ENCODE results near the gene FMNL3. TPM values are rescaled to one million over a fixed set of nuclear protein-coding genes. Genes with fewer than 3 reads are reported as not detected.
"Not testable (repeated sequence)": the region's sequence is repeated elsewhere in the genome, so short reads cannot be mapped to it uniquely, and the experiment has no call there.

The FMNL3 gene
- total RNA-seq, 2 experiments from 2014 or later = 31.2 to 31.9 TPM

DNA sequence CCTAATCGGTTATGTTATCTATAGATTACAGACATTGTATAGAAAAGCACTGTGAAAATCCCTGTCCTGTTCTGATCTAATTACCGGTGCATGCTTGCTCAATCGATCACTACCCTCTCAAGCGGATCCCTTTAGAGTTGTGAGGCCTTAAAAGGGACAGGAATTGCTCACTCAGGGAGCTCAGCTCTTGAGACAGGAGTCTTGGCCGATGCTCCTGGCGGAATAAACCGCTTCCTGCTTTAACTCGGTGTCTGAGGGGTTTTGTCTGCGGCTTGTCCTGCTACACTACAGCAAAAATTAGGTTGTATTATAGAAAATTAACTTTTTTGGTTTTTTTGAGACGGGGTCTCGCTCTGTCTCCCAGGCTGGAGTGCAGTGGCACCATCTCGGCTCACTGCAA is 33.1 kb upstream of the FMNL3 start:
- not testable (repeated sequence) for H3K27ac Mint-ChIP-seq, H3K4me3 Mint-ChIP-seq, H3K27me3 Mint-ChIP-seq, H3K9me3 Mint-ChIP-seq, DNase-seq
- intact Hi-C loops (cut with micrococcal nuclease) = loop anchor here (2.0 to 10.0 kb wide), 3 partner anchors 68 to 475 kb away; partner anchors contain the start of genes BCDIN3D and TUBA1C
- POLR2A ChIA-PET = interaction anchor here (1.8 kb wide), 1 partner anchor 23 kb away, joined by 27 read pairs; no protein-coding TSS in a partner anchor
- CTCF ChIA-PET = interaction anchor here (0.8 to 5.8 kb wide), 16 partner anchors 10 to 337 kb away, joined by 3 to 136 read pairs (median 14); no protein-coding TSS in a partner anchor
- H3K36me3 Mint-ChIP-seq = peaks cover 34% of the 10 kb centered on the region
- peaks cover 33% of the 10 kb centered on the region for H3K4me1 Mint-ChIP-seq (ENCODE audit: low read depth)

DNA sequence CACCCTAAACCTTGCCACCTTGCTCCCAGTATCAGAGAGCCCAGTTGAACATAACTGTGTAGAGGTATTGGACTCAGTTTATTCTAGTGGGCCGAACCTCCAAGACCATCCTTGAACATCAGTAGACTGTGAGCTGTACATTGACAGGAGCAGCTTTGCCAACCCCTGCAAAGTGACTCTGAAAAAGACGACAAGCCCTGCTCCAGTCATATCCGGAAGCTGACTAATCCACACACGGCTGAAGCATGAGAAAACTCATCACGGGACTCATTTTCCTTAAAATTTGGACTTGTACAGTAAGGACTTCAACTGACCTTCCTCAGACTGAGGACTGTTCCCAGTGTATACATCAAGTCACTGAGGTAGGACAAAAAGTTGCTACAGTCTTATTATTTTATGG is 31.5 kb upstream of the FMNL3 start:
- POLR2A ChIA-PET; intact Hi-C loops (cut with micrococcal nuclease); H3K4me3 Mint-ChIP-seq; H3K27me3 Mint-ChIP-seq; H3K9me3 Mint-ChIP-seq; H3K27ac Mint-ChIP-seq: not testable (repeated sequence)
- peaks cover 19% of the 10 kb centered on the region for H3K4me1 Mint-ChIP-seq (ENCODE audit: low read depth)
- DNase-seq = peak; percentile 19
- peaks cover 20% of the 10 kb centered on the region for H3K36me3 Mint-ChIP-seq
- CTCF ChIA-PET = interaction anchor here (1.5 to 5.8 kb wide), 3 partner anchors 25 to 77 kb away, joined by 3 to 136 read pairs (median 79); no protein-coding TSS in a partner anchor

DNA sequence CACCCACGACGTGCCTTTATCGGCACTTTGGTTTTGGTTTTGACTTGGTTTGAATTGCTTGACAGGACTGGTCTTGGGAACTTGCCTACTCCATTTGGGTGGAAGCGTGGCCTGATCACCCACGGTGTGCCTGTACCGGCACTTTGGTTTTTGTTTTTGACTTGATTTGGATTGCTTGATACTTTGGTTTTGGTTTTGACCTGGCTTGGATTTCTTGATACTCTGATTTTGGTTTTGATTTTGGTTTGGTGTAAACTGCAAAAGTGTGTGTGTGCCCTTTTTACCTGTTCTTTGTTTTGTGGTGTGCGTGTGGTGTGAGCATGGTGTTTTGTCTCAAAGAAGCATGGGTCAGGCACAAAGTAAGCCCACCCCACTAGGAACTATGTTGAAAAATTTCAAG is 27.7 kb upstream of the FMNL3 start:
- intact Hi-C loops (cut with micrococcal nuclease); H3K27ac Mint-ChIP-seq; CTCF ChIA-PET; POLR2A ChIA-PET; H3K27me3 Mint-ChIP-seq; H3K36me3 Mint-ChIP-seq; H3K4me3 Mint-ChIP-seq; H3K9me3 Mint-ChIP-seq; DNase-seq; H3K4me1 Mint-ChIP-seq (ENCODE audit: low read depth): not testable (repeated sequence)

DNA sequence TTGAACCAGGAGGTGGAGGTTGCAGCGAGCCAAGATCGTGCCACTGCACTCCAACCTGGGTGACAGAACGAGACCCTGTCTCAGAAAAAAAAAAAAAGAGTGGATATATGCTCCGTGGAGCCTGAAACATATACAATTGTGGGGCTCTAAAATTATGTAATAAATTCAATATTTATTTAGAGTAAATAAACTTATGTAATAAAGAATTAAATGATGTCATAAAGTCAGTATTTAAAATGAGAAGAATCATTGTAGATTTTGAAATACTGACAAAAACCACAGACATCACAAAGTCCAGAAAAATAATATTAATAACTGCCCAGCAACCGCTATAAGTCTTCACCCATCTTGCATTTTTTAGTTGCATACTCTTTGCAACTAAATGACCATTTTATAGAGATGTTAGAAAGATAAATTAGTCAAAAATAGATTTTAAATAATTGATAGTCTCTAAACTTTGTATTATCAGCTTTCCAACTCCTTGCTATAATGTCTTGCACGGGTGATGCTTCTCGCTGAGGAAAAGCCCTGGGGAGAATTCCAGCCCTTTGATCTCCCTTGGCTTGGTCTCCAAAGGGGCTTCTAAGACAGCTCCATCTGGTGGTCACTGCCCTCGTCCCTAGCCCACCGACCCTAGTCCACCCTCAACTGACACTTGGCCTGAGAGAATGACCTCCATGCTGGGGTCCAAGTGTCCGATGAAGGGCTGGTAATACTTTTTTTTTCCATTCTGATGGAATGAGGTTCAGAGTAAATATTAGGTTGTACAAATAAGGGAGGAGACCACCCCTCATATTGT is 26.2 kb upstream of the FMNL3 start:
- ChIA-PET POLR2A (no interaction called here), CTCF (no interaction called here)
- DNase-seq = no peak
- H3K4me1 Mint-ChIP-seq (ENCODE audit: low read depth) = no peaks in the 10 kb centered on the region
- H3K4me3 Mint-ChIP-seq = no peak overlapping the region
- H3K9me3 Mint-ChIP-seq = no peaks in the 10 kb centered on the region
- no peaks in the 10 kb centered on the region for H3K27me3 Mint-ChIP-seq
- no peak overlapping the region for H3K27ac Mint-ChIP-seq
- intact Hi-C loops (cut with micrococcal nuclease) = no loop called here
- no peaks in the 10 kb centered on the region for H3K36me3 Mint-ChIP-seq

DNA sequence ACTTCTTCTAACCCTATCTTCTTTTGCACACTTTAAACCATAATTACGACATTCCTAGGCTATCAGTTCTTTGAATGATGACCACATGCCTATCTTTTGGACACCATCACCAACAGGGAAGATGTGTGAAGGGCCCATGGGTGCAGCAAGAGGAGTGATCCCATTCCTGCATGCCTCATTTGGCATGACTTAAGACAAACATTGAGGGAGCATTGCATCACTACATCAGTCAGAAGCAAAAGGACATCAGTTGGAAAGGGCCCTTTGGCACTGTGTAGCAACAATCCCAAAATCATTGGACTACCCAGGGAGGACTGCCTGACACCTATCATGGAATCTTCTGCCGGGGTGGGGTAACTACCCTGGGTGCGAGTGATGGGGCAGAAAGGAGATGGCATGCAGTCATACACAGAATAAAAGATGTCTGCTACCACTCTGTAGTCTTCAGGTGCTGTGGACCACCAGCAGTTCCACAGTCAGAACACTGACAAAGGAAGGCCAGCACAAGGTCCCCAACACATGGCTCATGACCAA is 23.4 kb upstream of the FMNL3 start:
- no peak for DNase-seq
- CTCF ChIA-PET = no interaction called here
- Mint-ChIP-seq H3K36me3 (no peaks in the 10 kb centered on the region), H3K27me3 (no peaks in the 10 kb centered on the region), H3K4me3 (no peak overlapping the region), H3K4me1 (ENCODE audit: low read depth) (no peaks in the 10 kb centered on the region), H3K9me3 (no peaks in the 10 kb centered on the region), H3K27ac (no peak overlapping the region)
- POLR2A ChIA-PET = no interaction called here
- intact Hi-C loops (cut with micrococcal nuclease) = no loop called here

- no peaks in the 10 kb centered on the region for H3K4me1 Mint-ChIP-seq (ENCODE audit: low read depth)
- DNase-seq = no peak
- no peak overlapping the region for H3K4me3 Mint-ChIP-seq
- H3K36me3 Mint-ChIP-seq = no peaks in the 10 kb centered on the region
- H3K27me3 Mint-ChIP-seq = no peaks in the 10 kb centered on the region
- H3K9me3 Mint-ChIP-seq = no peaks in the 10 kb centered on the region
- ChIA-PET CTCF (no interaction called here), POLR2A (no interaction called here)
- no peak overlapping the region for H3K27ac Mint-ChIP-seq
- intact Hi-C loops (cut with micrococcal nuclease) = no loop called here
These were observed 22.8 kb upstream of the FMNL3 start for GRCh38 chr12:49730050-49730449.

GRCh38 chr12:49728446-49728845 is 21.2 kb upstream of the FMNL3 start:
- H3K36me3 Mint-ChIP-seq = no peaks in the 10 kb centered on the region
- no peak overlapping the region for H3K4me3 Mint-ChIP-seq
- H3K27me3 Mint-ChIP-seq = peaks cover 6% of the 10 kb centered on the region
- H3K27ac Mint-ChIP-seq = no peak overlapping the region
- DNase-seq = no peak
- no peaks in the 10 kb centered on the region for H3K4me1 Mint-ChIP-seq (ENCODE audit: low read depth)
- no peaks in the 10 kb centered on the region for H3K9me3 Mint-ChIP-seq
- intact Hi-C loops (cut with micrococcal nuclease) = no loop called here
- CTCF ChIA-PET = no interaction called here
- POLR2A ChIA-PET = no interaction called here

DNA sequence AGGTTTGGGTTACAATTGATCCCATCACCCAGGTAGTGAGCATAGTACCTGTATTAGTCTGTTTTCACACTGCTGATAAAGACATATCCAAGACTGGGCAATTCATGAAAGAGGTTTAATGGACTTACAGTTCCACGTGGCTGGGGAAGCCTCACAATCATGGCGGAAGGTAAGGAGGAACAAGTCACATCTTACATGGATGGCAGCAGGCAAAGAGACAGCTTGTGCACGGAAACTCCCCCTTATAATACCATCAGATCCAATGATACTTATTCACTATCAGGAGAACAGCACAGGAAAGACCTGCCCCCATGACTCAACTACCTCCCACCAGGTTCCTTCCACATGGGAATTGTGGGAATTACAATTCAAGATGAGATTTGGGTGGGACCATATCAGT is 14.2 kb upstream of the FMNL3 start:
- H3K4me3 Mint-ChIP-seq; H3K27me3 Mint-ChIP-seq; CTCF ChIA-PET; DNase-seq; POLR2A ChIA-PET; H3K4me1 Mint-ChIP-seq (ENCODE audit: low read depth); H3K9me3 Mint-ChIP-seq; H3K27ac Mint-ChIP-seq; intact Hi-C loops (cut with micrococcal nuclease); H3K36me3 Mint-ChIP-seq: not testable (repeated sequence)

- no peaks in the 10 kb centered on the region for H3K36me3 Mint-ChIP-seq
- no peak overlapping the region for H3K4me3 Mint-ChIP-seq
- ChIA-PET POLR2A (no interaction called here), CTCF (interaction anchor here (0.6 to 1.0 kb wide), 2 partner anchors 58 to 108 kb away, joined by 3 read pairs; no protein-coding TSS in a partner anchor)
- no peaks in the 10 kb centered on the region for H3K4me1 Mint-ChIP-seq (ENCODE audit: low read depth)
- H3K9me3 Mint-ChIP-seq = no peaks in the 10 kb centered on the region
- no peak overlapping the region for H3K27ac Mint-ChIP-seq
- no peak for DNase-seq
- intact Hi-C loops (cut with micrococcal nuclease) = no loop called here
- H3K27me3 Mint-ChIP-seq = peaks cover 6% of the 10 kb centered on the region
These were observed 13.0 kb upstream of the FMNL3 start for GRCh38 chr12:49720214-49720613.

- H3K4me3 Mint-ChIP-seq; H3K27me3 Mint-ChIP-seq; H3K27ac Mint-ChIP-seq; H3K36me3 Mint-ChIP-seq; H3K9me3 Mint-ChIP-seq; intact Hi-C loops (cut with micrococcal nuclease); DNase-seq; H3K4me1 Mint-ChIP-seq (ENCODE audit: low read depth); POLR2A ChIA-PET: not testable (repeated sequence)
- CTCF ChIA-PET = interaction anchor here (0.7 to 2.1 kb wide), 3 partner anchors 24 to 60 kb away, joined by 4 to 7 read pairs (median 4); partner anchors contain the start of gene TMBIM6
These were observed 10.6 kb upstream of the FMNL3 start for GRCh38 chr12:49717800-49718199.

DNA sequence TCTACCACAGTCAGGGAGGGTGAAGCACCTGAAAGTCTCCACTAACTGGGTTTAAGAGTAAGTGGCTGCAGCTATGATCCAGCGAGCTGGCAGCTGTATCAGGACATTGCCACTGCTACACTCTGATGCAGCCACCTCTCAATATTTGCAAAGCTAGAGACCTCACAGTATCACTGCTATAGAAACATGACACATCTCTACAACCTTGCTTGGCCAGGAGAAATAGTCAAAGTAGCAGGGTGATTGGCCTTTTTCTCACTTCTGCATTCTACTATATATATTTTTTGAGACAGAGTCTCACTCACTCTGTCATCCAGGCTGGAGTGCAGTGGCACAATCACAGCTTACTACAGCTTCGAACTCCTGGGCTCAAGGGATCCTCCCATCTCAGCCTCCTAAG is 9.3 kb upstream of the FMNL3 start:
- ChIA-PET CTCF (interaction anchor here (0.8 to 2.1 kb wide), 3 partner anchors 21 to 62 kb away, joined by 3 to 7 read pairs (median 4); partner anchors contain the start of gene TMBIM6), POLR2A (no interaction called here)
- DNase-seq = no peak
- Mint-ChIP-seq H3K27ac (no peak overlapping the region), H3K9me3 (no peaks in the 10 kb centered on the region), H3K27me3 (peaks cover 12% of the 10 kb centered on the region), H3K4me3 (no peak overlapping the region), H3K4me1 (ENCODE audit: low read depth) (no peaks in the 10 kb centered on the region), H3K36me3 (no peaks in the 10 kb centered on the region)
- intact Hi-C loops (cut with micrococcal nuclease) = no loop called here

- H3K9me3 Mint-ChIP-seq = not testable (repeated sequence)
These were observed 6.7 kb upstream of the FMNL3 start for GRCh38 chr12:49713952-49714351.

More at GRCh38 chr12:49713952-49714351, 6.7 kb upstream of the FMNL3 start:
- DNase-seq; POLR2A ChIA-PET; H3K36me3 Mint-ChIP-seq; intact Hi-C loops (cut with micrococcal nuclease); H3K4me3 Mint-ChIP-seq; H3K27ac Mint-ChIP-seq; H3K4me1 Mint-ChIP-seq (ENCODE audit: low read depth): not testable (repeated sequence)
- H3K27me3 Mint-ChIP-seq = peaks cover 12% of the 10 kb centered on the region
- CTCF ChIA-PET = interaction anchor here (1.2 to 12.1 kb wide), 4 partner anchors 8 to 69 kb away, joined by 3 to 281 read pairs (median 8); partner anchors contain the start of gene TMBIM6

Measured in activated CD4-positive, alpha-beta memory T cell treated with anti-CD3 and anti-CD28 coated beads for 36 hours (primary cell).